IPS-NIHi7 (cell line): ENCODE measurements around the gene SIX1.

ENCODE experiments used
- DNase-seq: peaks from one replicate; pipeline ENCODE4 v3.0.0; 2012; ENCODE audit warnings: mixed read lengths; ENCODE audit errors: extremely low spot score

Gene SIX1

GRCh38 chr14:60648934-60649874 is at the start of gene SIX1:
TSS of gene SIX1 (minus strand) at chr14:60649477. CDS start at chr14:60649189, 288 bp downstream.
- peak; percentile 90 for DNase-seq

GRCh38 chr14:60695327-60695726 is 46.0 kb upstream of the SIX1 start:
- DNase-seq = no peak

GRCh38 chr14:60691383-60692113 is 42.3 kb upstream of the SIX1 start:
- DNase-seq = no peak

- no peak for DNase-seq
These were observed 37.6 kb upstream of the SIX1 start for GRCh38 chr14:60686865-60687264.

- DNase-seq = no peak
These were observed 34.9 kb upstream of the SIX1 start for GRCh38 chr14:60684203-60684602.

- no peak for DNase-seq
These were observed 32.0 kb upstream of the SIX1 start for GRCh38 chr14:60681271-60681670.

GRCh38 chr14:60680511-60680910 is 31.2 kb upstream of the SIX1 start:
- no peak for DNase-seq

GRCh38 chr14:60679566-60680258 is 30.4 kb upstream of the SIX1 start:
- DNase-seq = peak; percentile 32

- DNase-seq = no peak
These were observed 28.4 kb upstream of the SIX1 start for GRCh38 chr14:60677701-60678100.

- DNase-seq = no peak
These were observed 21.7 kb upstream of the SIX1 start for GRCh38 chr14:60670989-60671388.

- DNase-seq = no peak
These were observed 19.3 kb upstream of the SIX1 start for GRCh38 chr14:60668431-60669112.

GRCh38 chr14:60665177-60665550 is 15.9 kb upstream of the SIX1 start:
- DNase-seq = no peak

- DNase-seq = no peak
These were observed 13.7 kb upstream of the SIX1 start for GRCh38 chr14:60662982-60663381.

GRCh38 chr14:60661721-60662120 is 12.4 kb upstream of the SIX1 start:
- DNase-seq = no peak

- DNase-seq = no peak
These were observed 9.8 kb upstream of the SIX1 start for GRCh38 chr14:60658909-60659585.

- no peak for DNase-seq
These were observed 9.0 kb upstream of the SIX1 start for GRCh38 chr14:60658211-60658690.

- DNase-seq = no peak
These were observed 8.4 kb upstream of the SIX1 start for GRCh38 chr14:60657456-60658210.

- DNase-seq = peak; percentile 69
These were observed 7.6 kb upstream of the SIX1 start for GRCh38 chr14:60656686-60657455.

GRCh38 chr14:60655898-60656685 is 6.8 kb upstream of the SIX1 start:
- no peak for DNase-seq
